Skin epidermis (tissue), 12 donors: Measurements from ENCODE around the gene CRIP1.

ENCODE experiments used
- H3K27ac ChIP-seq, 21 experiments: fragments of 200-600 bp; sonication (generic) in 11 of 21; one replicate each; pipeline ENCODE4 v1.5.0; 2020; ENCODE audit warnings: mild to moderate bottlenecking in 3 of 21, inconsistent platforms in 2 of 21, moderate library complexity in 2 of 21
- H3K4me3 ChIP-seq, 7 experiments: fragments of 200-600 bp; sonication (generic) in 2 of 7; one replicate each; pipeline ENCODE4 v1.5.0; 2020; ENCODE audit warnings: inconsistent platforms in 2 of 7, mild to moderate bottlenecking in 2 of 7, moderate library complexity in 1 of 7

CRIP1 gene

GRCh38 chr14:105486163-105486973 is at the start of gene CRIP1:
Gene CRIP1, plus strand, starts transcription at chr14:105486886. Its CDS starts 374 bp downstream, at chr14:105487260.
- Histone ChIP-seq H3K27ac (peak within 1 kb of the TSS; percentile 52 to 99 (median 93)), H3K4me3 (peak within 1 kb of the TSS; percentile 37 to 88 (median 65))

GRCh38 chr14:105436891-105437722 is 49.6 kb upstream of the CRIP1 start:
- Histone ChIP-seq H3K4me3 (no peak overlapping the region), H3K27ac (no peak overlapping the region)

GRCh38 chr14:105437723-105438500 is 48.8 kb upstream of the CRIP1 start:
- H3K4me3 ChIP-seq: no peak overlapping the region
- no peak overlapping the region for H3K27ac ChIP-seq

DNA sequence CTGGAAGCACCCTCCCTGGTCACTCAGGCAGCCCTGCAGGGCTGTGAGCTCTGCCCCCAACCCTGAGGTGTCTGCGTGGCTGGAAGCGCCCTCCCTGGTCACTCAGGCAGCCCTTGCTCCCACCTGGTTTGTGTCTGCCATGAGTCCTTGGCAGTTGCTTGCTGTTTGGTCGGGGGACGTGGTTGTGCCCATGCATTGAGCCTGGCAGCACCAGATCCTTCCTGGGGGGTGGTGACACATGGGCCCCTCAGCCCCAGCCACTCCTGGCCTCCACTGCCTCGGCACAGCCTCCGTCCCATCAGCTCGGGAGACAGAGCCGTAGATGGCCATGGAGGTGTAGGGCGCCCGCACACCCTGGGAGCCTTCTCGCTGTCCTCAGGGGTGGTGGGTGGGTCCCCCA is 47.5 kb upstream of the CRIP1 start:
- no peak overlapping the region for H3K27ac ChIP-seq

DNA sequence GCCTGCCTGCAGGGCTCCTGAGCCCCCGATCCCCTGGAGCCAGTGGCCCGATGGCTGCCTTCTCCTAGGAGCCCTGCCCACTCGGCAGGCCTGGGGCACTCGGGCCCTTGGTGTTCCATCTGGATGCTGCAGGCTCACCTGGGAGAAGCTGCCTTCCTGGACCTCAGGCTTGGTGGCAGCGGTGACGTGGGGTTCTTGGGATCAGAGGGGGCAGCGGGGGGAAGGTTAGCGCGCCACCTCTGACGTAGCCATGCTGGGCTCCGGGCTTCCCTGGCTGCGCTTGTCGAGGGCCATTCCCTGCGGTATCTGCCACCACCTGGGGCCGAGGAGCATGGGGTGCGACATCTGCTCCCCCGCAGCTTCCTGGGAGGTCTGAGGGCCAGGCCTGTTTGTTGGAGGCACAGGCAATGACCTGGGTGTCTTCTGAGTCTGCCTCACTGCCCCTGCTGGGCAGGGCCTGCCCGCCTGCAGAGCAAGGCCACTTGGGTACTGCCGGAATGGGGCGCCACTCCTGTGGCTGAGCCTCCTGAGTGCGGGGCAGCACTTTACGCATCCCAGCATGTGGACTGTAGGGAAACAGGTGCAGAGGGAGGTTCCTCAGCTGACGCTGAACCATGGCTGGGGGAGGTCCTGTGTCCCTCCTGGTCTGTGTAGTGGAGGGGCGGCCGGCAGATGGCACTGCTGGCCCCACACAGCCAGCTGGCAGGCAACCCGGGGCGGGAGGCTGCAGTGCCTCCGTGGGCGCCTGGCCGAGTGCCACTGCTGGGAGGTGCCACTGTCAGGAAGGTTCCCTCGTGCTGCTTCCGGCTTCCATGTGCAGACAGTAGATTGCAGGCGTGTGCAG is 46.8 kb upstream of the CRIP1 start:
- no peak overlapping the region for H3K4me3 ChIP-seq
- no peak overlapping the region for H3K27ac ChIP-seq

More for the DNA sequence above, 47.5 kb upstream of the CRIP1 start:
- no peak overlapping the region for H3K4me3 ChIP-seq

GRCh38 chr14:105440554-105440900 is 46.2 kb upstream of the CRIP1 start:
- Histone ChIP-seq H3K27ac (no peak overlapping the region), H3K4me3 (no peak overlapping the region)

GRCh38 chr14:105440992-105441391 is 45.7 kb upstream of the CRIP1 start:
- no peak overlapping the region for H3K27ac ChIP-seq
- no peak overlapping the region for H3K4me3 ChIP-seq

DNA sequence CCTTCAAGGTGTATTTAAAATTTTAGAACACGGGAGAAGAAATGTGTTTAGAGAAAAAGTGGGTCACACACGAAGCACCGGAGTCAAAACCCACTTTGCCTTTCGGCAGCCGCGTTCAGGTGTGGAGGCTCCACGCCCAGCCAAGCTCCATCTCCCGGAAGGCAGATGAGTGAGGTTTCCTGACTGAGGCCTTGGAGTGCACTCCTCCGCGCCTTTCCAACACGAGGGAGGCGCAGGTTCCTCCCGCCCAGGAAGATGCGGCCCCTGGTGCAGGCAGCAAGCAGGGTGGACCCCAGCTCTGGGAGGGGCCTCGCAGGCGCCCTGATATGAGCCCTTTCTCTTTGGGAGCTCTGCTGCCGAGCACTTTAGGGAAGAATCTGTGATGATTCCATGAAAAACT is 44.6 kb upstream of the CRIP1 start:
- H3K27ac ChIP-seq: no peak overlapping the region
- H3K4me3 ChIP-seq: no peak overlapping the region

DNA sequence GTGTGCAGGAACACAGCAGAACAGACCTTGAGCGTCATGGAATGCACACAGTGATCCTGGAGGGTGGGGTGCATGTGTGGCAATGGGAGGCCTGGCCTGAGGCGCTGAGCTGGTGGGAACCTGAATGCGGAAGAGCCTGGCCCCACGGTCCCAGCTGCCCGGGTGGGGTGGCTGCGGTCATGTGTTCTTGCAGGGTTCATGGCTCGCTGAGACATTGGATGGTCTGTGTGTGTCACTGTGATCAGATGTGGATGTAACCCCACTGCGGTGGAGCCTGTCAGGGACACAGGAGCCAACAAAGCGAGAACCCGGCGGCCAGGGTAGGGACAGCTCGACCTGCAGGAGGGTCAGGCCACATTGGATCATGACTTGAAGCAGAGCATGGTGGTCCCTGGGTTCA is 43.9 kb upstream of the CRIP1 start:
- no peak overlapping the region for H3K4me3 ChIP-seq
- H3K27ac ChIP-seq: no peak overlapping the region

- no peak overlapping the region for H3K4me3 ChIP-seq
- no peak overlapping the region for H3K27ac ChIP-seq
These were observed 41.8 kb upstream of the CRIP1 start for GRCh38 chr14:105444859-105445258.

GRCh38 chr14:105445290-105445689 is 41.4 kb upstream of the CRIP1 start:
- Histone ChIP-seq H3K4me3 (no peak overlapping the region), H3K27ac (no peak overlapping the region)

- H3K27ac ChIP-seq: no peak overlapping the region
- no peak overlapping the region for H3K4me3 ChIP-seq
These were observed 40.5 kb upstream of the CRIP1 start for GRCh38 chr14:105445901-105446845.

DNA sequence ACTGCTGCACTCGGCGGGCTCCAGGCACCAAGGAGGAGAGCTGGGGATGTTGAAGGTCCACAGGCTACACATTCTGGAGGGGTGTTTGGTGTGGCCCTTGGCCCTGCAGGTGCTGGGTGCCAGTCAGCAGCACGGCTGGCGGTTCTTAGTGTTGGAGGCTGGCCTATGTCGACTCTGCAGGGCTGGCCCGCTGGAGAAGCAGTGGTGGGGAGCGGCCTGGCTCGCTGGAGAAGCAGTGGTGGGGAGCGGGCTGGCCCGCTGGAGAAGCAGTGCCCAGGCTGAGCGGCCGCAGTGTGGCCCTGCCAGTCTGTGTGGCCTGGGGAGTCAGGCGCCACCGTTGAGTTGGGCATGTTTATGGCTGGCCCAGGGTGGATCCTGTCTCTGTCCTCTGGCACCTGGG is 39.7 kb upstream of the CRIP1 start:
- Histone ChIP-seq H3K4me3 (no peak overlapping the region), H3K27ac (no peak overlapping the region)

DNA sequence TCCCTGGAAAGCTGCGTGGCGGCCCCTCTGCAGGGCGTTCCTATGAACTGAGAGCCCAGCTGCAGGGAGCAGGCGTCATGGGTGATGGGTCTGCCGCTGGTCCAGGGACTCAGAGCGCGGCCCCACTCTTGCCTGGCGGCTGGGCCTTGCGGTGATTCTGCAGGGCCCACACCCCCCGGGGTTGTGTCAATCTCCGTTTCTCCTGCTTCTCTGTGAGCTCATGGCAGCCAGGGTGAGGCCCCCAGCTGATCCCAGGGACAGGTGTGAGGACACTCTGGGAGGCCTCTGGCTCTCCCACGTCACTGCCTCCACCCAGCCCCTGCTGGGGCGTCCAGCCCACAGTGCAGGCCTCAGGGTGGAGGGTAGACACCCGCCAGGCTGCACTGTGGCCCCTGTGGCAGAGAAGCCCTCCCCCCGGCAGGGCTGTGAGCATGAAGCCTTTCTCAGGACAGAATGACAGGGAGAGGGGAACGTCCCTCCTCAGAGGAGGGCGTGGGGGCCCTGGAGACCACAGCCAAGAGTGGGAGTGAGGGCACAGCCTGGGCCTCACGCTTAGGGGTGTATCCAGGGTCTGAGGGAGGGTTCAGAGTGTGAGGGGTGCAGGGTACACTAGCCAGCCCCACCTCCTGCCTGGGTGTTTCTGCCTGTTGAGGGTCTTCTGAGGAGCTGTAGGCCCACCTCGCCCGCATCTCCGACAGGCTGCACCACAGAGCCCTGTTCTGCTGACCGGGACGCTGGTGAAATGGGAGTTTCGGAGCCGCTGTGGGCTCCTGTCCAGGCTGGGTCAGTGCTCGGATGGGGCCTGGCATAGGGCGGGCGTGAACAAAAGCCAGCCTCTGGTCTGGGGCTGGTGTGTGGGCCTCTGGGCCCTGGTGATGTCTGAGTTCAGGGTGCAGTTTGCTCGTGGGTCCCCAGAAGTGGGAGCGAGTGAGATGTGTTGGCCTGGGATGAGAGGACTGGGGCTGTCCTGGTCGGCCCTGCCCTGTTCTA is 38.7 kb upstream of the CRIP1 start:
- Histone ChIP-seq H3K27ac (peak overlapping the region in 5 of 21 experiments; percentile 12 to 36 (median 28)), H3K4me3 (no peak overlapping the region)

DNA sequence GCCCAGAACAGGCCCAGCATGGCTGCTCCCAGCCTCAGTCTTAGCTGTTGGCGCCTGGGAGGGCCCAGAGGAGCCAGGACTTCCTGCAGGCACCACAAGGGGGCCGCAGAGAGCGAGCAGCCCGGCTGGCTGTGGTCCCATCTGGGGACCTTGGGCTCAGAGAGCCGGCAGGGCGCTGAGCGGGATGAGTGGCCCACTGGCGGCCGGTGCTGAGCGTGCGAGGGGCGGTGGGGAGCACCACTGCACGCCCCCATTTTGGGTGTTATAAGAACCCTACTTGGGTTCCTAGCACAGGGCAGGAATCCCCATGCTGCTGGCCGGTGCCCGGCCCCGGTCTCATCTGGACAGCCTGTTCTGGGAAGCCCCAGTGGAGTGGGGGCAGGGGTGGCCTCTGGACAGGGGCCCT is 38.0 kb upstream of the CRIP1 start:
- peak overlapping the region in 5 of 21 experiments; percentile 12 to 36 (median 28) for H3K27ac ChIP-seq
- no peak overlapping the region for H3K4me3 ChIP-seq

- H3K4me3 ChIP-seq: no peak overlapping the region
- peak overlapping the region in 2 of 21 experiments; percentile 28 to 33 for H3K27ac ChIP-seq
These were observed 37.2 kb upstream of the CRIP1 start for GRCh38 chr14:105449276-105450122.
